Heart left ventricle (tissue), 13 donors: ENCODE results near the gene FSD1.

Experiments used
- POLR2A ChIP-seq, 2 donors: fragments of 450-650 bp; IDR thresholded peaks; one replicate each; pipeline ENCODE4 v1.6.1; 2017; ENCODE audit warnings: antibody characterized with exemption in 2 of 2, mild to moderate bottlenecking in 2 of 2, moderate library complexity in 2 of 2
- TF ChIP-seq, protein P1 (sequence below), 12 donors: fragments of 200-600 bp; sonication (generic) in 4 of 12; IDR thresholded peaks; one replicate each; pipeline versions ENCODE4 v1.5.0 to v1.8.0; 2018 to 2022; ENCODE audit warnings: antibody characterized with exemption in 12 of 12, mild to moderate bottlenecking in 5 of 12
- donor health status: ischemic (EF 13 %, LVEDD 7.1; RV severe dilation, severe dysfunction).
- donor health status: DM: no; HTN: yes; CAD: no.
- donor health status: DM: no; HTN: no; CAD: no.
- donor health status: ischemic (EF 25% LVEDD 6.9; RV normal size, moderate dysfunction).
- donor health status: ischemic (EF 25% LVEDD 5.7; RV mildly dilated, moderate dysfunction).
- donor health status: ischemic (EF 35%, LVEDD 5.7; RV mildly dilated, moderate dysfunction).
- donor health status: nonischemic (EF 11% LVEDD 7.7; RV severe dilation, severe dysfunction).
- donor health status: DM: yes; HTN: yes; CAD: no.
- donor health status: PGD.
- donor health status: ischemic (EF 29% LVEDD 5.4; RV normal size, mild dysfunction).
- donor health status: nonischemic (EF 23%, LVEDD 6.1; RV moderate dilation, normal function).

DNA sequence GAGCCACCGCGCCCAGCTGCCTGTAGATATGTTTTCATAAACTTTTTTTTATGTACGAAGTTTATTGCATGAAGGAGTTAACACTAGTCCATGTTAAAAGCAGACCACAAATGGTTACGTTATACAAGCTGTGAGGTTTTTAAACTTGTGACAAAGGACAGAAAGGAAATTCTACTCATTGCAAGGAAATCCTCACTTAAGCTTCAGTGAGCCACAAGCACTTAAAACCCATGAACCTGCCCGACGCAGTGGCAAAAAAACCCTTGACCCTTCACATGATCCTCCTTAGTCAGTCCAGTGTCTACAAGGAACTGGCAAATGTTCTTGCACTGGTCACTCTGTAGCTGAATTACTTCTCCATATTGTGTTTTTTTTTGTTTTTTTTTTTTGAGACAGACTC is 43.1 kb downstream of the FSD1 start:
- TF ChIP-seq POLR2A (IDR thresholded peaks at IDR 0.05), result no peak
- TF ChIP-seq, protein P1, sequence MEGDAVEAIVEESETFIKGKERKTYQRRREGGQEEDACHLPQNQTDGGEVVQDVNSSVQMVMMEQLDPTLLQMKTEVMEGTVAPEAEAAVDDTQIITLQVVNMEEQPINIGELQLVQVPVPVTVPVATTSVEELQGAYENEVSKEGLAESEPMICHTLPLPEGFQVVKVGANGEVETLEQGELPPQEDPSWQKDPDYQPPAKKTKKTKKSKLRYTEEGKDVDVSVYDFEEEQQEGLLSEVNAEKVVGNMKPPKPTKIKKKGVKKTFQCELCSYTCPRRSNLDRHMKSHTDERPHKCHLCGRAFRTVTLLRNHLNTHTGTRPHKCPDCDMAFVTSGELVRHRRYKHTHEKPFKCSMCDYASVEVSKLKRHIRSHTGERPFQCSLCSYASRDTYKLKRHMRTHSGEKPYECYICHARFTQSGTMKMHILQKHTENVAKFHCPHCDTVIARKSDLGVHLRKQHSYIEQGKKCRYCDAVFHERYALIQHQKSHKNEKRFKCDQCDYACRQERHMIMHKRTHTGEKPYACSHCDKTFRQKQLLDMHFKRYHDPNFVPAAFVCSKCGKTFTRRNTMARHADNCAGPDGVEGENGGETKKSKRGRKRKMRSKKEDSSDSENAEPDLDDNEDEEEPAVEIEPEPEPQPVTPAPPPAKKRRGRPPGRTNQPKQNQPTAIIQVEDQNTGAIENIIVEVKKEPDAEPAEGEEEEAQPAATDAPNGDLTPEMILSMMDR (IDR thresholded peaks at IDR 0.05), result no peak
